ENCODE measurements around the gene MMP25. TPM values are rescaled to one million over a fixed set of nuclear protein-coding genes. Genes with fewer than 3 reads are reported as not detected.
A peak's percentile ranks its signal among the peaks of the same experiment; 100 is the strongest.

The MMP25 gene
- total and polyA plus RNA-seq, 9 of the 15 experiments (the other 6 are each of a cell fraction or from before 2014, with no cell fraction given) = 0.03 to 0.04 TPM; not detected in 7

- TF ChIP-seq, protein P1, sequence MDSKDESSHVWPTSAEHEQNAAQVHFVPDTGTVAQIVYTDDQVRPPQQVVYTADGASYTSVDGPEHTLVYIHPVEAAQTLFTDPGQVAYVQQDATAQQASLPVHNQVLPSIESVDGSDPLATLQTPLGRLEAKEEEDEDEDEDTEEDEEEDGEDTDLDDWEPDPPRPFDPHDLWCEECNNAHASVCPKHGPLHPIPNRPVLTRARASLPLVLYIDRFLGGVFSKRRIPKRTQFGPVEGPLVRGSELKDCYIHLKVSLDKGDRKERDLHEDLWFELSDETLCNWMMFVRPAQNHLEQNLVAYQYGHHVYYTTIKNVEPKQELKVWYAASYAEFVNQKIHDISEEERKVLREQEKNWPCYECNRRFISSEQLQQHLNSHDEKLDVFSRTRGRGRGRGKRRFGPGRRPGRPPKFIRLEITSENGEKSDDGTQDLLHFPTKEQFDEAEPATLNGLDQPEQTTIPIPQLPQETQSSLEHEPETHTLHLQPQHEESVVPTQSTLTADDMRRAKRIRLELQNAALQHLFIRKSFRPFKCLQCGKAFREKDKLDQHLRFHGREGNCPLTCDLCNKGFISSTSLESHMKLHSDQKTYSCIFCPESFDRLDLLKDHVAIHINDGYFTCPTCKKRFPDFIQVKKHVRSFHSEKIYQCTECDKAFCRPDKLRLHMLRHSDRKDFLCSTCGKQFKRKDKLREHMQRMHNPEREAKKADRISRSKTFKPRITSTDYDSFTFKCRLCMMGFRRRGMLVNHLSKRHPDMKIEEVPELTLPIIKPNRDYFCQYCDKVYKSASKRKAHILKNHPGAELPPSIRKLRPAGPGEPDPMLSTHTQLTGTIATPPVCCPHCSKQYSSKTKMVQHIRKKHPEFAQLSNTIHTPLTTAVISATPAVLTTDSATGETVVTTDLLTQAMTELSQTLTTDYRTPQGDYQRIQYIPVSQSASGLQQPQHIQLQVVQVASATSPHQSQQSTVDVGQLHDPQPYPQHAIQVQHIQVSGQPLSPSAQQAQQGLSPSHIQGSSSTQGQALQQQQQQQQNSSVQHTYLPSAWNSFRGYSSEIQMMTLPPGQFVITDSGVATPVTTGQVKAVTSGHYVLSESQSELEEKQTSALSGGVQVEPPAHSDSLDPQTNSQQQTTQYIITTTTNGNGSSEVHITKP (IDR thresholded peaks at IDR 0.05; ENCODE audit: partially characterized antibody) = peak; percentile 19
- TF ChIP-seq PREB (CRISPR knock-in tag; IDR thresholded peaks at IDR 0.05) = no peak
- no peak for TF ChIP-seq NFYB (IDR thresholded peaks at IDR 0.05; ENCODE audit: extremely low read depth, insufficient read length)
- no peak for TF ChIP-seq ZNF146 (CRISPR knock-in tag; IDR thresholded peaks at IDR 0.05; ENCODE audit: unreplicated experiment)
- peak; percentile 75 for TF ChIP-seq ELF1 (tag; IDR thresholded peaks at IDR 0.05)
- TF ChIP-seq, protein P2, sequence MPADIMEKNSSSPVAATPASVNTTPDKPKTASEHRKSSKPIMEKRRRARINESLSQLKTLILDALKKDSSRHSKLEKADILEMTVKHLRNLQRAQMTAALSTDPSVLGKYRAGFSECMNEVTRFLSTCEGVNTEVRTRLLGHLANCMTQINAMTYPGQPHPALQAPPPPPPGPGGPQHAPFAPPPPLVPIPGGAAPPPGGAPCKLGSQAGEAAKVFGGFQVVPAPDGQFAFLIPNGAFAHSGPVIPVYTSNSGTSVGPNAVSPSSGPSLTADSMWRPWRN (IDR thresholded peaks at IDR 0.05; ENCODE audit: low read depth) = no peak
- peak; percentile 89; the same call in 1 of the 2 replicates for TF ChIP-seq HMGXB4 (CRISPR knock-in tag; IDR thresholded peaks at IDR 0.05)
- TF ChIP-seq HIVEP1 (CRISPR knock-in tag; IDR thresholded peaks at IDR 0.05) = no peak
- TF ChIP-seq ZFP36 (IDR thresholded peaks at IDR 0.05; ENCODE audit: low read depth, low read length, partially characterized antibody) = no peak
- TF ChIP-seq TOE1 (IDR thresholded peaks at IDR 0.05; ENCODE audit: borderline replicate concordance) = 0 out of 2 replicates have a peak, but pooled peaks have one; percentile 8
- TF ChIP-seq TOE1 (CRISPR knock-in tag; IDR thresholded peaks at IDR 0.05; ENCODE audit: borderline replicate concordance, low read depth) = no peak
- TF ChIP-seq STAG1 (CRISPR knock-in tag; IDR thresholded peaks at IDR 0.05; ENCODE audit: borderline replicate concordance) = peak; percentile 80; the same call in 1 of the 2 replicates
- no peak for TF ChIP-seq NR2F6 (CRISPR knock-in tag; IDR thresholded peaks at IDR 0.05)
- TF ChIP-seq PTBP1 (IDR thresholded peaks at IDR 0.05; ENCODE audit: low read depth, low read length) = no peak
- TF ChIP-seq, protein P3, sequence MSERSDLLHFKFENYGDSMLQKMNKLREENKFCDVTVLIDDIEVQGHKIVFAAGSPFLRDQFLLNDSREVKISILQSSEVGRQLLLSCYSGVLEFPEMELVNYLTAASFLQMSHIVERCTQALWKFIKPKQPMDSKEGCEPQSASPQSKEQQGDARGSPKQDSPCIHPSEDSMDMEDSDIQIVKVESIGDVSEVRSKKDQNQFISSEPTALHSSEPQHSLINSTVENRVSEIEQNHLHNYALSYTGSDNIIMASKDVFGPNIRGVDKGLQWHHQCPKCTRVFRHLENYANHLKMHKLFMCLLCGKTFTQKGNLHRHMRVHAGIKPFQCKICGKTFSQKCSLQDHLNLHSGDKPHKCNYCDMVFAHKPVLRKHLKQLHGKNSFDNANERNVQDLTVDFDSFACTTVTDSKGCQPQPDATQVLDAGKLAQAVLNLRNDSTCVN (CRISPR knock-in tag; IDR thresholded peaks at IDR 0.05) = 0 out of 2 replicates have a peak, but pooled peaks have one; percentile 59
- TF ChIP-seq PHF20 (IDR thresholded peaks at IDR 0.05; ENCODE audit: partially characterized antibody) = peak; percentile 72
- TF ChIP-seq CHD1 (IDR thresholded peaks at IDR 0.05; ENCODE audit: low read length) = no peak
- TF ChIP-seq MED1 (CRISPR knock-in tag; IDR thresholded peaks at IDR 0.05; ENCODE audit: borderline replicate concordance) = no peak
Measured at GRCh38 chr16:3059041-3059722, 12.8 kb downstream of the MMP25 start (continued).

Measured in K562 (cell line).